ENCODE results near the gene TBX1.

The TBX1 gene

DNA sequence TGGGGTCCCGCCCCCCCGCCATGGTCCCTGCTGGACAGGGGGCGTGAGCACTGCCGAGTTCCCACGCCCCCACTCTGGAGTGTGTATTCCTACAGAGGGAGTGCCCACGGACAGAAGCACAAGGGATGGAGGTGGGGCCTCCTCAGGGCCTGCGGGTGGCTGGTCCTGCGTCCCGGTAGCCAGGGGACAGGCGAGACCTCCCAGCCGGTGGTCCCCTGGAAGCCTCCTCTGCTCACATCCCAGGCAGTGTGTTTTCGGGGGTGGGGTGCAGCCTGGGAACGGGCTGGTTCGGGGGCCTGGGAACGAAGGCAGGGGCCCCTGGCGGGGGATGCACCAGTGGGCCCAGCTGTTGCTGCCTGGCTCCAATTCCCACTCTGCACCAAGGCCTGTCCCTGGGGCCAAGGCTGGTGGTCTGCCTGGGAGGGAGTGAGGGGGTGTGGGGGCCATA lies 21.1 kb upstream of the TBX1 start:
- no peak for DNase-seq

- no peak for DNase-seq
Measured at GRCh38 chr22:19739911-19740449, 20.6 kb upstream of the TBX1 start.

- no peak for DNase-seq
Measured at GRCh38 chr22:19740586-19740985, 20.0 kb upstream of the TBX1 start.

DNA sequence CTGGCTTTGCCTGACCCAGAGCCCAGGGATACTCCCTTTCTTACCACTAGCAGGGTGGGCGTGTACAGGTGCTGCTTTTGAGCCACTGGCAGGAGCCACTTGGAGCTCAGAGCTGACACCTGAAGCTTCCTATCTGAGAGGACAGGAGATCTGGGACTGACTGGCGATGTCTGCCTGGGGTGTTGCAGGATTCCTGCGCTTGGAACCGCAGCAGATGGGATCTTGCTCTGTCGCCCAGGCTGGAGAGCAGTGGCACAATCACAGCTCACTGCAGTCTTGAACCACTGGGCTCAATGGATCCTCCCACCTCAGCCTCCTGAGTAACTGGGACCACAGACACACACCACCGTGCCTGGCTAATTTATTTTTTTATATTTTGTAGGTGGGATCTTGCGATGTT lies 19.5 kb upstream of the TBX1 start:
- DNase-seq: no peak

DNA sequence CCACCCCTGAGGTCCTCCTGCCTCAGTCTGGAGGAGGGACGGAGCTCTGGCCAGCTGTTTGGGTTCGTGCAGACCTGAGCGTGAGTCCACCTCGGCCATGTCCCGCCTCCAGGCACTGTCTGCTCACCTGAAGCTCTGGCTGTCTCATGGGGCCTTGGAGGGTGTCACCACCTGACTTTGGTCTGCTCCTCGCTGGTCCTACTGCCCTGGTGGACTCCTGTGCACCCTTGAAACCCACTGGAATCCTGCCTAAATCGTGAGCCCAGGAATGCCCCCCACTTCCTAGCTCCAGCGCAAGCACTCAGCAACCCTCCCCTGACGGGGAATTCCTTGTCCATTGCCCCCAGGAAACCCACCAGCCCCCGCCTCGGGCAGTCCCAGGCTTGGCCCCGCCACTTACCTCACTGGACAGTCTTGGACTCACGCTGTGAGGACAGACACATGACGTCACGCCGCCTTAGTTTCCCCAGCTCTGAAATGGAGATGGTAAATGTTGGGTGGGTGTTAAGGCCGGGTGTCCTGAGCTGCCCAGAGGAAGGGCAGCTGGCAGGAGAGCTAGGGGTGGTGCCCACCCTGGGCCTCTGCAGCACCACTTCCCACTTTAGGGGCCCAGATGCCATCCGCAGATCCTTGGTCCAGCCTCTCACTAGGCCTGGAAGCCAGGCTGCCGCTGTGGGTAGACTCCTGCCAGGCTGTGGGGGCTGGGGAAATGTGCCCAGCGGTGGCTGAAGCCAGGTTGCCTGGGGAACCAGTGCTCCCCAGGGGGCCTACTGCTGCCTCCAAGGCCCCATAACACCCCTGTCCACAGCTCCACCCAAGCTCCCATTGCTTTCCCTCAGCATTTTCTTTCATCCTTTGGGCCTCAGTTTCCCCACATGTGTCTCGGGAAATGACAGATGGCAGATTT lies 18.2 kb upstream of the TBX1 start:
- DNase-seq: no peak

GRCh38 chr22:19743081-19743480 lies 17.5 kb upstream of the TBX1 start:
- no peak for DNase-seq

DNA sequence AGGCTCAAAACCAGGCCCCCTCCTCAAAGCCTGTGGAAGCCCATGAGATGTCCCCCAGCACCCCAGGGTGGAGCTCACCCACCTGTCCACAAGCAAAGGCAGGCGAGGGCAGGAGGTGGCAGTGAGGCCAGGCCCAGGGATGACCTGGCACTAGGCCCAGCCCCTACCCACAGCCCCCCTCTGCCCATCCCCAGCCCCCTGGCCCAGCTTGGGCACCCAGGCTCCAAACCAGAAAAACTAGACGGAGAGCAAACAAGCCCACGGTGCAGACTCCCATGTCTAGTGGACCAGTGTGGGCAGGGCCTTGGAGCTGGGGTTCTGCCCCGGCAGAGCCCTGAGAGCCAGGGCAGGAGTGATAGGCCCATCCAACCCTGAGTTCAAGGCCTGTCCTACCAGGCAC lies 16.9 kb upstream of the TBX1 start:
- DNase-seq: no peak

DNA sequence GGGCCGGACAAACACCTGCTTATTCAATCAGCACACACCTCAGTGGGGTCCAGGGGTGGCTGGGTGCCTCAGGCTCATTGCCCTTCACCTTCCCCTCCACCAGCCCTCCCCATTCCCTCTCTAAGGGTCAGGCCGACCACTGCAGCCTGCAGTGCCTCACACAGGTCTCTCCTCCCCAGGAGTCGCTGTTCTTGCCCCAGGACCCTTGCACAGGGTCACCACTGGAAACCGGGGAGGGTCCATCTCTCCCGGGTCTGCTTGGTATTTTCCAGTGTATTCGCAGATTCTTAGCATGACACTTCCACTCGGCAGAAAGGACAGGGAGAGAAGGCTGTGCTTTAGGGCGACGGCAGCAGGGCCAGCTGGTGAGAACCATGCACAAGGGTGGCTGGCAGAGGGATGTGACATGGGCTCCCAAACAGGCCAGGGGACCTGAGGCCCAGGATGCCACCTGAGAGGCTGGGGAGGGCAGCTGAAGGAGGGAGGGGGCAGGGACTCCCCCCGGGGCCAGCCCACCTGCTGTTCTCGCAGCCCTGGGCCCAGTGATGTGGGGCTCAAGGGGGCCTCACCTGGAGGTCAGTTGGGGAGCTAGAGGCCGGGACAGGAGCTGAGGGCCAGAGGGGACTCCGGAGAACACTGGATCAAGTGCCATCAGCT lies 16.1 kb upstream of the TBX1 start:
- no peak for DNase-seq

- DNase-seq: no peak
Measured at GRCh38 chr22:19745155-19746101, 15.2 kb upstream of the TBX1 start.

- DNase-seq: no peak
Measured at GRCh38 chr22:19746726-19747125, 13.9 kb upstream of the TBX1 start.

- DNase-seq: no peak
Measured at GRCh38 chr22:19747551-19747950, 13.0 kb upstream of the TBX1 start.

GRCh38 chr22:19748139-19748538 lies 12.4 kb upstream of the TBX1 start:
- DNase-seq: no peak

DNA sequence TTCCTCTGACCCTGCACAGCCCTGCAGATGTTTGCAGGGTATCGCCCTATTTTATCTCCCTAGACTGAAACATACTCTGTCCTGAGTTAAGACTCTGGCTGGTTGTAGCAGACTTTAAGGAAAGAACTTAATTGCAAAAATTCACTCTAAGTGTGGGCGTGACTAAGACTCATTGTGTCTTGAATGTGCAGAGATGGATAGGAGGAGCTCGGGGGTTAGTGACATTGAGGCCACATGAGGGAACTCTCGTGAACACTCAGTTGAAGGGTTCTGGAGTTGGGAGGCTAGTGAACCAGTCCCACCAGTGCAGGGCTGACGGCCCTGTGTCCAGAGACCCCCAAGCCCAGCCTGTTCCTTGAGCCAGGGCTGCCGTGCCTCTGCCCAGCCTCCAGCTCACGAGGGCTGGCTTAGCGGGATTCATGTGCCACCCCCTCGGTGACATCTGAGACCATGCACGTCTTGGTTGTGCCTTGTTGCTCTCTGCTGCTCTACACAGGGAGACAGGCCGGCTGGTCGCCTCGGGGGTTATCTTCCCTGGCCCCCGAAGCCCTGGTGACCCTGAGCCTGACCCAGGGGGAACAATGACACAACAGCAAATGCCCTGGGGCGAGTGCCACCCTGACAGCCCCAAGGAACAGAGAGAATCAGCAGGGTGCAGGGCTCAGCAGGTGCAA lies 11.4 kb upstream of the TBX1 start:
- DNase-seq: no peak

DNA sequence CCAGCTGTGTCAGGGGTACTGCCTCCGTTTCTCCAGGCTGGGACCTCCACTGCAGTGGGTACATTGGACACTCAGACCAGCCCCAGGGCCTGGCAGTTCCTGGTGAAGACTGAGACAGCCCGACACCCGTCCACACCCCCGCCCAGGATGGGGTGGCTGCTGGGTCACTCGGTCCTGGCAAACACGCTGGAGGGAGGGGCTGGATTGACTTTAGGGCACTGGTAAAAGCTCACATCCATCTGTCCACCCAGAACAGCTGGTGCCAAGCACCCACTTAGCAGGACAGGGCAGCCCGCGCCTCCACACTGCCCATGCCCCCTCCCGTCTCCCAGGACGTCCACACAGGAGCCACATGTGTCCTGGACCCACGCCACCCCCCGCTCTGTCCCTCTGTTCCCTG lies 10.7 kb upstream of the TBX1 start:
- no peak for DNase-seq

DNA sequence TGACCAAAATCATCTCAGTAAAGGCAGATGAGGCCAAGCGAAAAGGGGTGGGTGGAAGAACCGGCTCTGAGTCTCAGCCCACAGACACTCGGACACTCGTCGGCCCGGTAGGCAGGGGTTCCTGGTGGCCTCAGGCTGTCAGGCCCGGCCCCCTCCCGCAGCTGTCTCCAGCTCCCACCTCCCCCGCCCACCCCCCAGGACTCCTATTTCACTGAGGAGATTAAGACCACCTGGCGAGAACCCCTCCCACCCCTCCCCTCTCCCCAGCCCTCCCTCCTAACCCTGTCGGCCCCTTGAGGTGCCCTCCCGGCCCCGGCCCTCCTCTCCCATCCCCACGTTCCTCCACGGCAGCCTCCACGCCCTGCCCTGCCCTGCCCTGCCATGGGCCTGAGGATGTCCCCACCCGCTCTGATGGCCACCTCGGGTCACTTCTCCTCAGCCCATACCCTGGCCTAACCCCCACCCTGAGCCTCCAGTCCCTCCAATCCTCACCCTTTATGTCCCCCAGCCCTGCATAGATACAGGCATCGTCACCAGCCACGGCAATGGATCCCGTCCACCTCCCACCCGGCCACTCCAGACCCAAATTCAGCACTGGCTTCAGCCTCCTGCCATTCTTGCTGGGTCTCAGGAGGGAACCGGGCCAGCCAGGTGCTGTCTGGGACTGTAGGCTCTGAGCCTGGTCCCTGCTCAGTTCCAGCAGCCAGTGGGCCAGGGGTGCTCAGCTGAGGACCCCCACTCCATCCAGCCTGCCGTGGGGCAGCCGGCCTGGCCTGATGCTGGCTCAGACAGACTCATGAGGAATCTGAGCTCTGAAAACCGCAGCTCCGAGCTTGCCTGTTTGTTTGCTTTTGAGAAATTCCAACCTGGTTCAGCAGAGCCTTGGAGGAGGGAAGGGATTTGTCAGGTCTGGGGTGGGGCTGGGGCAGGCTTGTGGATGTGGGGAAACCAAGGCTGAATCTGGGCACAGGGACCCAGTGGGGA lies 9.8 kb upstream of the TBX1 start:
- no peak for DNase-seq

DNA sequence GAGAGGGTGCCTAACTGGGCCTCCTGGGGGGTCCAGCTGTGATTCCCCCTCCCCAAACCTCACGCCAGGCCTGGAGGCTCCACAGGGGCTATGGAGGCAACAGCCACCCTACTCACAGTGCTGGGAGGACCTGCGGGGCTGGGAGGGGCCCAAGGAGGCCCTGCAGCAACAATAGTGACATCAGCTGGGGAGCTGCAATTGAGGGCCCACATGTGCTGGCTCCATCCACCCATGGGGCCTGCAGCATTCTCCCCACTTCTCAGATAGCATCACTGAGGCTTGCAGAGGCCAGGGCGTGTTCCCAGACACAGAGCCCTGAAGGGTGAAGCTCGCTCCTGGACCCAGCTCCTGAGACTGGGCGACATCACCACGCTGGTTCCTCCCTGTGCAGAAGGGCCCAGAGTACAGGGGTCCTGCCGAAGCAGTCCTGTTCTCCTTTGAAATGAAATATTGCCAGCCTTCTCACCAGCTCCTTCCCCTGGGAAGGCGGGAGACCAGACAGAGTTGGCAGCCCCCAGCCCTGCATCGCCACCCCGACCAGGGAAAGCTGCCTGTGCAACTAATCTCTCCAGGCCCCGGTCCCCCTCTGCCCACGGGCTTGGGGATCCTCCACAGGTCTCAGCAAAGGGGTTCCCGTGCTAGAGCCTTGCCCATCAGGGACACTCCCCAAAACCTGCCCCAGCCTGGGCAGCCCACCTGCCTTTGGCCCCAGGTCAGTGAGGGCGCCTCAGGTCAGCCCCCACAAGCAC lies 8.9 kb upstream of the TBX1 start:
- no peak for DNase-seq

- DNase-seq: no peak
Measured at GRCh38 chr22:19753090-19753842, 7.3 kb upstream of the TBX1 start.

DNA sequence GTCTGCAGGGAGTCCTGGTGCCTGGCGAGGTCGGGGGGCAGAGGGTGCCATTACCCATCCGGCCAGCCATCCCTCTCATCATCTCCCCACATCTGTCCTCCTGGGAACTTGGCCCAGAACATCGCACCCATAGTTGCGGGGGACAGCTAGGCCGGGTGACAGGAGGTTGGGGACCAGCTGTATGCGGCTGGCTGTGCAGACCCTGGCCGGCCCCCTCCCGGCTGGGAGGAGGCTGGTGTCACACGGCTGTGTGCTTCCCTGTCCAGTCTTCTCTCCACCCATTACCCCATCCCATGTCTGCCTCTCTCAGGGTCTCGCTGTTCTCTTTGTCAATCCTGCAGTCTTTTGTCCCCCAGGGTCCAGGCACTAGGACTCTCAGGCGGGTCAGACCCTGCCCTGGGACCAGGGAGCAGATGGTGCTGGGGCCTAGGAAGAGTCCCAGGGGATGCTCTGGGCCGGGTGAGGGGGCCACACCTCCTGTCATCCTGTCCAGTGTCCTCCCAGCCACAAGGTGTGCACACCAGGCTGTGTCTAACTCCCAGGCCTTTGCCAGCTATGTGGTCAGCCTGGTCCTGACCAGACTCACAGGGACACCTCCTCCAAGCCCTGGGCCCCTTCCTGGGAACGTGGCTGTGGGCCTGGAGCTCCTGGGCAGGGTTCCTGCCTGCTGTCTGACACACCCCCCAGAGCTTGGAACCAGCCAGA lies 6.4 kb upstream of the TBX1 start:
- no peak for DNase-seq

GRCh38 chr22:19754701-19755144 lies 5.9 kb upstream of the TBX1 start:
- no peak for DNase-seq

All from activated effector memory CD4-positive, alpha-beta T cell treated with Interleukin-2 at 50 U/mL for 16 hours (primary cell).